Spleen (tissue), 7 donors: Measurements from ENCODE around the gene TEAD3.

ENCODE experiments used
- CTCF ChIP-seq, 11 experiments: fragments of 200-600 bp in 7 of 11; fragments of 450-650 bp in 4 of 11; sonication (generic) in 4 of 11; IDR thresholded peaks in 8 of 11; conservative IDR thresholded peaks in 3 of 11; 1 replicate in 7 of 11; 2 replicates in 4 of 11; pipeline versions ENCODE4 v1.4.0 to v1.8.0; 2016 to 2021; ENCODE audit warnings: antibody characterized with exemption in 11 of 11, inconsistent platforms in 4 of 11, mild to moderate bottlenecking in 1 of 11
- POLR2A ChIP-seq, 3 donors: fragments of 450-650 bp; IDR thresholded peaks; one replicate each; pipeline ENCODE4 v1.5.1; 2017; ENCODE audit warnings: antibody characterized with exemption in 3 of 3, mild to moderate bottlenecking in 1 of 3
- POLR2AphosphoS5 ChIP-seq, 3 donors: sonication (generic); formaldehyde crosslinking; IDR thresholded peaks; one replicate each; pipeline ENCODE4 v1.5.1; 2017; ENCODE audit warnings: antibody characterized with exemption in 3 of 3
- donor health status: DM: no; HTN: no; CAD: no; lungs with moderate emphysema.
- donor health status: DM: no; HTN: no; CAD: no.
- donor health status: DM: no; HTN: no; CAD: no.

- no peak for TF ChIP-seq CTCF (IDR thresholded peaks at IDR 0.05 in 8 of 11, conservative IDR thresholded peaks at IDR 0.05 in 3 of 11)
- no peak for TF ChIP-seq POLR2AphosphoS5 (IDR thresholded peaks at IDR 0.05)
- no peak for TF ChIP-seq POLR2A (IDR thresholded peaks at IDR 0.05)
These were observed 1.4 kb downstream of the TEAD3 start for GRCh38 chr6:35495258-35496035.
